MCF 10A (cell line): ENCODE data around the gene KRTAP4-2. TPM values are rescaled to one million over a fixed set of nuclear protein-coding genes. Genes with fewer than 3 reads are reported as not detected.
"Not testable (repeated sequence)": the region's sequence is repeated elsewhere in the genome, so short reads cannot be mapped to it uniquely, and the experiment has no call there.

Experiments
- BruUV-seq: library from RNA; stranded (reverse); fragments of 400-500 nt; replicated peaks from 2 replicates; lab custom pipeline; 2021; lab: Mats Ljungman, UMichigan
- CTCF ChIA-PET: fragments of 300-600 bp; sonication (Branson Sonifier 250); formaldehyde crosslinking; extraction: SDS; loops from one replicate; lab custom pipeline; 2021; ENCODE audit warnings: antibody characterized with exemption, inconsistent platforms; lab: Yijun Ruan, JAX
- POLR2A ChIA-PET: fragments of 300-600, 350-650 bp; sonication (Branson Sonifier 250); formaldehyde crosslinking; extraction: SDS; loops from one replicate; lab custom pipeline; 2020; ENCODE audit warnings: antibody characterized with exemption, inconsistent platforms; lab: Yijun Ruan, JAX
- DNase-seq: peaks from one replicate; pipeline ENCODE4 v3.0.0-alpha.2; 2018; ENCODE audit not compliant: unreplicated experiment
- H3K27ac Mint-ChIP-seq: one replicate; pipeline ENCODE4 v1.8.0; 2022; ENCODE audit warnings: mild to moderate bottlenecking, low read depth, mixed read lengths; ENCODE audit not compliant: unreplicated experiment
- H3K27me3 Mint-ChIP-seq: one replicate; pipeline ENCODE4 v1.8.0; 2022; ENCODE audit warnings: mixed read lengths; ENCODE audit not compliant: insufficient read depth, unreplicated experiment
- H3K36me3 Mint-ChIP-seq: one replicate; pipeline ENCODE4 v1.8.0; 2022; ENCODE audit warnings: mild to moderate bottlenecking, moderate library complexity, mixed read lengths; ENCODE audit not compliant: insufficient read depth, unreplicated experiment
- H3K4me1 Mint-ChIP-seq: one replicate; pipeline ENCODE4 v1.8.0; 2022; ENCODE audit warnings: mixed read lengths; ENCODE audit not compliant: insufficient read depth, unreplicated experiment
- H3K4me3 Mint-ChIP-seq: one replicate; pipeline ENCODE4 v1.8.0; 2022; ENCODE audit warnings: mild to moderate bottlenecking, moderate library complexity, mixed read lengths; ENCODE audit not compliant: unreplicated experiment
- H3K9me3 Mint-ChIP-seq: one replicate; pipeline ENCODE4 v1.8.0; 2022; ENCODE audit warnings: mixed read lengths; ENCODE audit not compliant: unreplicated experiment
- intact Hi-C: fragments of 100-400 bp; cut with micrococcal nuclease; formaldehyde crosslinking; loops from 2 replicates; pipeline ENCODE4 v1.14.1; 2022
- total RNA-seq: library from RNA; stranded (reverse); gene quantifications from 2 replicates; pipeline ENCODE4 v1.2.3, GENCODE V29; 2022
- TF ChIP-seq, protein P1 (sequence below): fragments of 200-600 bp; IDR thresholded peaks from one replicate; pipeline ENCODE4 v1.8.0; 2022; ENCODE audit warnings: antibody characterized with exemption, mild to moderate bottlenecking; ENCODE audit not compliant: unreplicated experiment

The KRTAP4-2 gene
- total RNA-seq, 1 experiment from 2014 or later, result not detected

DNA sequence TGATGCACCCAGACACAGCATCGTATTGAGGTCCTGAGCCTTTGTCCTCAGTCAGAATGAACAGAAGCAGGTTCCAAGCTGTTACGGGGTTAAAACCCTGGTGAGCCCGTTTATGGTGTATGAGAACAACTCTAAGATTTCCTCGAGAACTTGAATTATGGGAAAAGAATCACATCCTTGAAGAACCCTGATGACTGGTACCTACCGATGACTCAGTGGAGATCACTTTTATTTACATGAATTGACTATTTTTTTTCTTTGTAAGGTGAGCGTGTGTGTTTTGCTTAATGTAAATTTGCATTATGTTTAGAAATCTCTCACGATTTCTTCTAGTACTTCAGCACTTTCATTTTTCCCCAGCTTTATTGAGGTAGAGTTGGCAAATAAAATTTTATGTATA lies 14.2 kb downstream of the KRTAP4-2 start:
- Mint-ChIP-seq H3K27ac (no peak overlapping the region), H3K4me3 (no peak overlapping the region), H3K4me1 (no peaks in the 10 kb centered on the region), H3K9me3 (no peaks in the 10 kb centered on the region), H3K27me3 (peaks cover 13% of the 10 kb centered on the region), H3K36me3 (no peaks in the 10 kb centered on the region)
- intact Hi-C loops, result no loop called here
- POLR2A ChIA-PET, result no interaction called here
- no TSS peak for BruUV-seq
- CTCF ChIA-PET, result no interaction called here
- TF ChIP-seq, protein P1, sequence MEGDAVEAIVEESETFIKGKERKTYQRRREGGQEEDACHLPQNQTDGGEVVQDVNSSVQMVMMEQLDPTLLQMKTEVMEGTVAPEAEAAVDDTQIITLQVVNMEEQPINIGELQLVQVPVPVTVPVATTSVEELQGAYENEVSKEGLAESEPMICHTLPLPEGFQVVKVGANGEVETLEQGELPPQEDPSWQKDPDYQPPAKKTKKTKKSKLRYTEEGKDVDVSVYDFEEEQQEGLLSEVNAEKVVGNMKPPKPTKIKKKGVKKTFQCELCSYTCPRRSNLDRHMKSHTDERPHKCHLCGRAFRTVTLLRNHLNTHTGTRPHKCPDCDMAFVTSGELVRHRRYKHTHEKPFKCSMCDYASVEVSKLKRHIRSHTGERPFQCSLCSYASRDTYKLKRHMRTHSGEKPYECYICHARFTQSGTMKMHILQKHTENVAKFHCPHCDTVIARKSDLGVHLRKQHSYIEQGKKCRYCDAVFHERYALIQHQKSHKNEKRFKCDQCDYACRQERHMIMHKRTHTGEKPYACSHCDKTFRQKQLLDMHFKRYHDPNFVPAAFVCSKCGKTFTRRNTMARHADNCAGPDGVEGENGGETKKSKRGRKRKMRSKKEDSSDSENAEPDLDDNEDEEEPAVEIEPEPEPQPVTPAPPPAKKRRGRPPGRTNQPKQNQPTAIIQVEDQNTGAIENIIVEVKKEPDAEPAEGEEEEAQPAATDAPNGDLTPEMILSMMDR, result no peak
- no peak for DNase-seq

DNA sequence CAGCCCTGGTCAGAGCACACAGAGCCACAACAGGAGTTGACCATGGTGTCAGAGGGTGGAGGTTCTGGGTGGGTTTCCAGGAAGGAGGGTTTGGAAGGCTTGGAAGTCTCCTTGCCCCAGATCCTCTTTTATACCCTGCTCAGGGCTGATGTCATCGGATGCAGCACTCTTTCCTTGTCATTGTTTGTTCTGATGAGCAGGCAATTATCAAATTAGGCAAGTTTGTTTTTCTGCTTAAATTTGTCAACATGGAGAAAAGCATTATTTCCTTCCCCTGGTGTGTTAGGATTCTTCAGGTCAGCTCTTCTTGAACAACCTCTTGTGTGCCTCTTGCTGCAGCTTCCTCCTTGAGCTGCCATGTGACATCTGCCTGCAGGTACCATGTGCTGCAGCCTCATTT lies 17.4 kb downstream of the KRTAP4-2 start, which contains the start of gene KRTAP4-4:
KRTAP4-4 (minus strand) TSS at position 101 of the 400 bp plus-strand sequence; CDS start at position 44, 57 bp downstream.
- peaks cover 28% of the 10 kb centered on the region for H3K27me3 Mint-ChIP-seq

GRCh38 chr17:41160190-41160589 lies 17.8 kb downstream of the KRTAP4-2 start:
- DNase-seq, H3K9me3 Mint-ChIP-seq, H3K36me3 Mint-ChIP-seq, H3K4me3 Mint-ChIP-seq, POLR2A ChIA-PET, intact Hi-C loops, H3K4me1 Mint-ChIP-seq, H3K27ac Mint-ChIP-seq, BruUV-seq: not testable (repeated sequence)
- CTCF ChIA-PET, result interaction anchor here (0.6 kb wide), 3 partner anchors 82 to 303 kb away, joined by 3 to 4 read pairs (median 3); no protein-coding TSS in a partner anchor
- peaks cover 28% of the 10 kb centered on the region for H3K27me3 Mint-ChIP-seq

More for the DNA sequence above, 17.4 kb downstream of the KRTAP4-2 start, which contains the start of gene KRTAP4-4:
- Mint-ChIP-seq H3K4me3 (no peak within 1 kb of the TSS), H3K4me1 (no peaks in the 10 kb centered on the region), H3K27ac (no peak within 1 kb of the TSS), H3K9me3 (no peaks in the 10 kb centered on the region), H3K36me3 (no peaks in the 10 kb centered on the region)
- CTCF ChIA-PET, result interaction anchor here (0.6 kb wide), 3 partner anchors 83 to 185 kb away, joined by 3 to 4 read pairs (median 3); no protein-coding TSS in a partner anchor
- DNase-seq, result no peak
- TF ChIP-seq, protein P1, result no peak
- intact Hi-C loops, result no loop called here
- POLR2A ChIA-PET, result no interaction called here
- no TSS peak for BruUV-seq

- BruUV-seq, result no TSS peak
- no peak for DNase-seq
- POLR2A ChIA-PET, result no interaction called here
- H3K27me3 Mint-ChIP-seq, result peaks cover 15% of the 10 kb centered on the region
- H3K9me3 Mint-ChIP-seq, result no peaks in the 10 kb centered on the region
- H3K36me3 Mint-ChIP-seq, result no peaks in the 10 kb centered on the region
- no peaks in the 10 kb centered on the region for H3K4me1 Mint-ChIP-seq
- no peak overlapping the region for H3K4me3 Mint-ChIP-seq
- intact Hi-C loops, result no loop called here
- TF ChIP-seq, protein P1, result no peak
- CTCF ChIA-PET, result interaction anchor here (0.8 kb wide), 1 partner anchor 158 kb away, joined by 3 read pairs; no protein-coding TSS in a partner anchor
- H3K27ac Mint-ChIP-seq, result no peak overlapping the region
Measured at GRCh38 chr17:41153856-41154255, 24.2 kb downstream of the KRTAP4-2 start.
